Liver (tissue), 3 donors: ENCODE measurements around the gene LUC7L3.

ENCODE experiments used
- FOXA1 ChIP-seq: IDR thresholded peaks from 2 replicates; pipeline ENCODE4 v1.6.1; 2016; ENCODE audit warnings: antibody characterized with exemption
- FOXA2 ChIP-seq: IDR thresholded peaks from 2 replicates; pipeline ENCODE4 v1.6.1; 2016; ENCODE audit warnings: antibody characterized with exemption
- GABPA ChIP-seq, 2 donors: IDR thresholded peaks in 1 of 2; conservative IDR thresholded peaks in 1 of 2; 2 replicates each; pipeline ENCODE4 v1.6.1; 2016; ENCODE audit warnings: antibody characterized with exemption in 2 of 2, mild to moderate bottlenecking in 1 of 2, moderate library complexity in 1 of 2
- JUND ChIP-seq, 2 donors: IDR thresholded peaks; 2 replicates each; pipeline ENCODE4 v1.6.1; 2016; ENCODE audit warnings: antibody characterized with exemption in 2 of 2
- NR2F2 ChIP-seq: IDR thresholded peaks from 2 replicates; pipeline ENCODE4 v1.6.1; 2016; ENCODE audit warnings: antibody characterized with exemption
- TAF1 ChIP-seq: conservative IDR thresholded peaks from 2 replicates; pipeline ENCODE4 v1.6.1; 2016; ENCODE audit warnings: antibody characterized with exemption, mild to moderate bottlenecking
- YY1 ChIP-seq: IDR thresholded peaks from 2 replicates; pipeline ENCODE4 v1.6.1; 2016; ENCODE audit warnings: antibody characterized with exemption, mild to moderate bottlenecking
- TF ChIP-seq, protein P1 (sequence below): fragments of 150-350 bp; IDR thresholded peaks from 2 replicates; pipeline ENCODE4 v1.5.1; 2017; ENCODE audit warnings: improper control_type of control experiment, low read depth, low read length; ENCODE audit not compliant: missing input control
- TF ChIP-seq, protein P2 (sequence below): IDR thresholded peaks from 2 replicates; pipeline ENCODE4 v1.6.1; 2016; ENCODE audit warnings: antibody characterized with exemption
- donor health status: healthy.
- donor health status: healthy.

DNA sequence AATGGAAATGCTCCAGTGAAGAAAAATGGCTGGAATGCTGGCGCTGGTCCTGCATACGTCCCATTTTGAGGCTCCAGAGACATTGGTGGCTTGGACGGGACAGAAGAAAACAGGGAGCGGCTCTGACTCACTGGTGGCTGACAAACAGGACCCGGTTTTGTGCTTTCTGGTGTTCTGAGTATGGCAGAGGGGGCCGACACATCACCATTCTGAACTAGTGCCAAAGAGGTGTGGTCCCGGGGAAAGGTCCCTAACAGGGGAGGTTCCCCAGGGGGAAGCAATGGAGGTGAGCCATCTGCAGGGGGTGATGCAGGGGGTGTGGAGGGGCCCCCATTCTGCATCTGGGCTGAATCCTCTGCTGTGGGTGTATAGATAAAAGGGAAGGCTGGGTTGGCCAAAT is 20.0 kb upstream of the LUC7L3 start:
- no peak for TF ChIP-seq TAF1
- TF ChIP-seq, protein P1, sequence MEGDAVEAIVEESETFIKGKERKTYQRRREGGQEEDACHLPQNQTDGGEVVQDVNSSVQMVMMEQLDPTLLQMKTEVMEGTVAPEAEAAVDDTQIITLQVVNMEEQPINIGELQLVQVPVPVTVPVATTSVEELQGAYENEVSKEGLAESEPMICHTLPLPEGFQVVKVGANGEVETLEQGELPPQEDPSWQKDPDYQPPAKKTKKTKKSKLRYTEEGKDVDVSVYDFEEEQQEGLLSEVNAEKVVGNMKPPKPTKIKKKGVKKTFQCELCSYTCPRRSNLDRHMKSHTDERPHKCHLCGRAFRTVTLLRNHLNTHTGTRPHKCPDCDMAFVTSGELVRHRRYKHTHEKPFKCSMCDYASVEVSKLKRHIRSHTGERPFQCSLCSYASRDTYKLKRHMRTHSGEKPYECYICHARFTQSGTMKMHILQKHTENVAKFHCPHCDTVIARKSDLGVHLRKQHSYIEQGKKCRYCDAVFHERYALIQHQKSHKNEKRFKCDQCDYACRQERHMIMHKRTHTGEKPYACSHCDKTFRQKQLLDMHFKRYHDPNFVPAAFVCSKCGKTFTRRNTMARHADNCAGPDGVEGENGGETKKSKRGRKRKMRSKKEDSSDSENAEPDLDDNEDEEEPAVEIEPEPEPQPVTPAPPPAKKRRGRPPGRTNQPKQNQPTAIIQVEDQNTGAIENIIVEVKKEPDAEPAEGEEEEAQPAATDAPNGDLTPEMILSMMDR, result no peak
- no peak for TF ChIP-seq GABPA (IDR thresholded peaks at IDR 0.05 in 1 of 2, conservative IDR thresholded peaks at IDR 0.05 in 1 of 2)
- TF ChIP-seq FOXA1, result no peak
- TF ChIP-seq, protein P2, sequence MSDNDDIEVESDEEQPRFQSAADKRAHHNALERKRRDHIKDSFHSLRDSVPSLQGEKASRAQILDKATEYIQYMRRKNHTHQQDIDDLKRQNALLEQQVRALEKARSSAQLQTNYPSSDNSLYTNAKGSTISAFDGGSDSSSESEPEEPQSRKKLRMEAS, result no peak
- TF ChIP-seq JUND (IDR thresholded peaks at IDR 0.05), result no peak
- TF ChIP-seq YY1, result no peak
- no peak for TF ChIP-seq FOXA2
- TF ChIP-seq NR2F2, result no peak
